Measurements from ENCODE around the gene GRIFIN.

GRIFIN gene

GRCh38 chr7:2432910-2433712 lies 43.1 kb downstream of the GRIFIN start:
- no peak for DNase-seq (ENCODE audit: low spot score)

GRCh38 chr7:2431260-2431867 lies 44.8 kb downstream of the GRIFIN start:
- no peak for DNase-seq (ENCODE audit: low spot score)

- no peak for DNase-seq (ENCODE audit: low spot score)
These were observed 50.4 kb downstream of the GRIFIN start for GRCh38 chr7:2425749-2426148.

All from pons (tissue), 1 donor.